ENCODE results near the gene SYMPK.

Gene SYMPK

GRCh38 chr19:45866400-45867176 is 3.6 kb upstream of the SYMPK start:
- no peak for DNase-seq (ENCODE audit: low spot score)

DNA sequence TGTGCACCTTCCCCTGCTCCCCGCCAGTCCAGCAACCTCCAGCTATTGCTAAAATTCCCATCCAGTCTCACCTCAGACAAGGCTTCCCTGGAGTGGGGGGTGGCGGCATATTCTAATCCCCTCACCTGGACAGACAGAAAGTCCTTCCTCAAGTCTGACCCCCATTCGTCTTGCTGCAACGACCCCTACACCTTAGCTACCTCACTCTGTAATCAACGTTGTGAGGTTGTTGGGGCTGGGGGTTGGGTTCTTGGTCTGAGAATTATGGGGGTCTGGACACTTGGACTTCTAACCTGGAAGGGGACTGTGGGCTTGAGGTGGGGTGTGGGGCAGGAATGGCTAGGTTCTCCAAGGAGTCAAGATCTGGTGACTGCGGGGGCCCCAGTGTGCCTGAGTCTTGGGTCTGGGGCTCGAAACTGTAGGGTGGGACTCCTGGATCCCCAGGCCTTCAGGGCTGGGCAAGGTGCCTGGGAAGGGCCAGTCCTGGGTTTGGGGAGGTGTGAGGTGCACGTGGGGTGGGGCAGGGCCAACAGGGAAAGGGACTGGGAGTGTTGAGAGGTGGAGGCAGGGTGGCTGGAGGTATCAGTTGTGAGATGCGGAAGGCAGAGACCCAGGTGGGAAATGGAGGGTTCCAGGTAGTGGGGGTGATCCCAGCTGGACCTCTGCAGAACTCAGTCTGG is 2.5 kb upstream of the SYMPK start:
- DNase-seq (ENCODE audit: low spot score), result no peak

DNA sequence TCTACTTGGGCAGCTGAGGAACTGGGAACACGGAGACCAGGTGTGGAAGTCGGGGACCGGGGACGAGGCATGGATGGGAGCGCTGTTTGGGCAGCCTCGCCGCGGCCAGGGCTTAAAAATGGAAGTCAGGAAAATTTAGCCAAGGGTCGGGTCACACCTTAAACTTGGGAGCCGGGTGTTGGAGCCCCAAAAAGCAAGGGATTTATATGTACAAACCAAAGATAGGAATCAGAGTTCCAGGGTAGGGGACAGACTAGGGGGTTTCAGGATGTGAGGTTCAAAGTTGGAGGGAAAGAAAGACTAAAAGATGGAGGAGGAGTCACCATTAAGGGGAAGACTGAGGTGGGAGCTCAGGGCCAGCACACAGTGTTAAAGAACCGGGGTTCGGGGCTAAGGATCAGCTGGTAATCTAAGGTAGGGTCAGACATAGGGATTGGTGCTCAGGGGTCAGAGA is 1.7 kb upstream of the SYMPK start:
- DNase-seq (ENCODE audit: low spot score), result no peak

DNA sequence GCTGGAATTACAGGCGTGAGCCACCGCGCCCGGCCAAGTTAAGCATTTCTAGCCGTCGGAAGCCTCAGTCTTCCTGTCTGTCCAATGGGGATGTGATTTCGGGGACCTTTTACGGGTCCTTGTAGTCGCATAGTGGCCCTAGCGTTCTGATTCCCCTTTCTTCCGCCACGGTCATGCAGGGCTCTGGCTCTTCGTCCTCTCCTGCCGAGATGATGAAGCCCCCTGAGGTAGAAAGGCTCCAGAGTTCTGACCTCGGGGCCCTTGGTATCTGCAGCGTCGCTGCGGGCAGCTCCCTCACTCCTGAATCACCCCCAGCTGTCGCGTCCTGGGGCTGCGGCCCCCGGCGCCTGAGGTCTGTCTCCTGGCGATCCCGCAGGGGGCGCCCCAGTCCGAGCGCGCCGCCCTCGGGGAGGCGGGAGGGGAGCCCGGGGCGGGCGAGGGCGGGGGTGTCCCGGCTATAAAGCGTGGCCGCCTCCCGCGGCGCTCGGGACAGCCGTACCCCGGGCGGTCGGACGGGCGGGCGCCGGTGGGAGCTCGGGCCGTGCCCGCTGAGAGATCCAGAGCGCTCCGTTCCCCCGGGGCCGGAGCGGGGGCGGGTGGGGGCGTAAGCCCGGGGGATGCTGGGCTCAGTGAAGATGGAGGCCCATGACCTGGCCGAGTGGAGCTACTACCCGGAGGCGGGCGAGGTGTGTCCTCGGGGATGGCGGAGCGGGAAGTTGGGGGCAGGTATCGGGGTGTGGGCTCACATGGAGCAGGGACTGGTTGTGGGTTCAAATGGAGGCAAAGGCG is 1.1 kb upstream of the SYMPK start, which contains the start of gene FOXA3:
TSS of gene FOXA3 (plus strand) at position 487 of the 789 bp plus-strand sequence. CDS start at position 618, 131 bp downstream.
- peak; percentile 53 for DNase-seq (ENCODE audit: low spot score)

DNA sequence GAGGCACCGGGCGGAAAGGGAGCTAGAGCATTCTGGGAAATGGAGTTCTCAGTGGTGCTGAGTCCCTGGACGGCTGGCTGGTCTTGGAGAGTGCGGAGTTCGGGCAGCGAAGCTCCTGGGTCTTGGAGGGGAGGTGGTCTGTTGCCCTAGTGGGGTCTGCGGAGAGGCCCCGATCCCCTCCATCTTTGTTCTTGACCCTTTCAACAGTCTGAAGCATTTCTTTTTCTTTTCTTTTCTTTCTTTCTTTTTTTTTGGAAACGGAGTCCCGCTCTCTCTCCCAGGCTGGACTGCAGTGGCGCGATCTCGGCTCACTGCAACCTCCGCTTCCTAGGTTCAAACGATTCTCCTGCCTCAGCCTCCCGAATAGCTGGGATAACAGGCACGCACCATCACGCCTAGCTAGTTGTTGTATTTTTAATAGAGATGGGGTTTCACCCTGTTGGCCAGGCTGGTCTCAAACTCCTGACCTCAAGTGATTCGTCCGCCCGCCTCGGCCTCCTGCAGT is 440 bp upstream of the SYMPK start:
- DNase-seq (ENCODE audit: low spot score), result no peak

DNA sequence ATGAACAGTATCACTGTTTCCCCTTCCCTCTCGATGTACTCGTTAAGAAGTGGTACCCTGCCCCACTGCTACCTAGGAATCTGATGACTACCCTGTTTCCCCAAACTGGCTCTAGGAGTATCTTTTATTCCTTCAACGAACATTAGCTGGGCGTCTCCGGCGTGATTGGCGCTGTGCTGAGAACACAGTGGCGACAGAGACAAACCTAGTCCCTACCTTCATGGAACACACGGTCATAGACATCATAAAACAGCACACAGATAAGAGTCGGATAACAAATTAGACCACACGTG is 730 bp downstream of the SYMPK start:
- DNase-seq (ENCODE audit: low spot score), result no peak

DNA sequence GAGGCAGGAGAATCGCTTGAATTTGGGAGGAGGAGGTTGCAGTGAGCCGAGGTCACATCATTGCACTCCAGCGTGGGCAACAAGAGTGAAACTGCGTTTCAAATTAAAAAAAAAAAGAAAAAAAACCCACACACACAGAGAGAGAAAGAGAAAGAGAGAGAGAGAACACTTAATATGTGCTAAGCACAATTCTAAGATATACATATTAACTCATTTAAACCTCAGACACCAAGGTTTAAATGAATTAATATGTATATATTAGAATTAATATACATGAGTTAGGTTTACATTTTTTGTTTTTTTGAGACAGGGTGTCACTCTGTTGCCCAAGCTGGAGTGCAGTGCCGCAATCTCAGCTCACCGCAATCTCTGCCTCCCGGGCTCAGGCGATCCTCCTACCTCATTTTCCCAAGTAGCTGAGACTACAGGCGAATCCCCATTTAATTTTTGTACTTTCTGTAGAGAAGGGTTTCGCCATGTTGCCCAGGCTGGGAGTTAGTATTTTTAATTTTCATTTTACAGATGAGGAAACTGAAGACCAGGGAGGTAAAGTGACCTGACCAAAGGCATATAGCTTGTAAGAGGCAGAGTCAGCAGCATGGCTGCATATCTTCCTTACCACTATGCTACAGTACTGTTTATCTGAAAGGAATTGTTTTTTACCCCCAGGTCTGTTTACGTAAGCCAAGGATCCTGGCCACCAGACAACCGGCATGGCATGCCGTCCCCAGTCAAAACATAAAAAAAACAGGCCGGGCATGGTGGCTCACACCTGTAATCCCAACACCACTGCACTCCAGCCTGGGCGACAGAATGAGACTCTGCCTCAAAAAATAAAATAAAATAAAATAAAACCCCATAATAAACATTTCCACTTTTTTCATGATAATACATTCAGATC is 2.3 kb downstream of the SYMPK start:
- no peak for DNase-seq (ENCODE audit: low spot score)

GRCh38 chr19:45854167-45854778 is 8.7 kb downstream of the SYMPK start:
- DNase-seq (ENCODE audit: low spot score), result no peak

- no peak for DNase-seq (ENCODE audit: low spot score)
These were observed 10.0 kb downstream of the SYMPK start for GRCh38 chr19:45852983-45853382.

GRCh38 chr19:45852145-45852750 is 10.7 kb downstream of the SYMPK start:
- no peak for DNase-seq (ENCODE audit: low spot score)

- no peak for DNase-seq (ENCODE audit: low spot score)
These were observed 14.0 kb downstream of the SYMPK start for GRCh38 chr19:45848922-45849321.

DNA sequence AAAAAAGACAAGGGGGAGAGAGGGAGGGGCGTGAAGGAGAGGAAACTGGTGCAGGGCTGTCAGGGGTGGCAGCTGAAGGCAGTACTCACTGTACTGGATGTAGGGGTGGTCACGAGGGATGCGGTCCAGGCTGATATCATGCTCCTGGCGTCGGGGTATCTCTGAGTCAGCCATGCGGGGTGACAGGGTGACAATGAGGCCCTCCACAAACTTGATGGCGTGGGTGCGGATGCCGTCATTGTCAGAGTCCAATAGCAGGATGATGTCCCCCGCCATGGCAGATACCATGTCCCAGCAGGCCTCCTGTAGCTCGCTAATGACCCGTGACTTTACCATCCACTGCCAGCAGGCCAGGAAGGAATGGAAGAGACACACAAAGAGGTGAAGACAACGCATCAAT is 15.3 kb downstream of the SYMPK start:
- DNase-seq (ENCODE audit: low spot score), result no peak

GRCh38 chr19:45842198-45842597 is 20.7 kb downstream of the SYMPK start:
- DNase-seq (ENCODE audit: low spot score), result no peak

- DNase-seq (ENCODE audit: low spot score), result no peak
These were observed 28.0 kb downstream of the SYMPK start for GRCh38 chr19:45834970-45835369.

- DNase-seq (ENCODE audit: low spot score), result no peak
These were observed 34.0 kb downstream of the SYMPK start for GRCh38 chr19:45828945-45829344.

- DNase-seq (ENCODE audit: low spot score), result no peak
These were observed 34.4 kb downstream of the SYMPK start for GRCh38 chr19:45828523-45828922.

GRCh38 chr19:45827459-45828093 is 35.4 kb downstream of the SYMPK start:
- no peak for DNase-seq (ENCODE audit: low spot score)

DNA sequence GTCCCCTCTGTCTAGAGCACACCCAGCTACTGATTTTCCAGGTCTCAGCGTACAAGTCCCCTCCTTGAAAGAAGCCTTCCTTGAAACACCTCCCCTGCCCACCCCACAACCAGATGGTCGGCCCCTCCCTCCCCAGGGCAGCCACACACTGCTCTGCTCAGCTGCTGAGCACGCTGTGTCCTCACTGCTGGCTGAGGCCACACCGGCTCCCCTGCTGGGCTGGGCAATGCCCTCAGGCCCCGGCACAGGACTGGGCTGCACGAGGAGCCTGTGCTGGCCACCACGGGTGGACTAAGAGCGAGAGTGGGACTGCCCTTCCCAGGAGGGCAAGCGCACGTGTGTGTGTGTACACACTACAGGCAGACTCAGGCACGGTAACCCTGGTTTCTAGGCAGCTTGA is 36.0 kb downstream of the SYMPK start:
- DNase-seq (ENCODE audit: low spot score), result no peak

DNA sequence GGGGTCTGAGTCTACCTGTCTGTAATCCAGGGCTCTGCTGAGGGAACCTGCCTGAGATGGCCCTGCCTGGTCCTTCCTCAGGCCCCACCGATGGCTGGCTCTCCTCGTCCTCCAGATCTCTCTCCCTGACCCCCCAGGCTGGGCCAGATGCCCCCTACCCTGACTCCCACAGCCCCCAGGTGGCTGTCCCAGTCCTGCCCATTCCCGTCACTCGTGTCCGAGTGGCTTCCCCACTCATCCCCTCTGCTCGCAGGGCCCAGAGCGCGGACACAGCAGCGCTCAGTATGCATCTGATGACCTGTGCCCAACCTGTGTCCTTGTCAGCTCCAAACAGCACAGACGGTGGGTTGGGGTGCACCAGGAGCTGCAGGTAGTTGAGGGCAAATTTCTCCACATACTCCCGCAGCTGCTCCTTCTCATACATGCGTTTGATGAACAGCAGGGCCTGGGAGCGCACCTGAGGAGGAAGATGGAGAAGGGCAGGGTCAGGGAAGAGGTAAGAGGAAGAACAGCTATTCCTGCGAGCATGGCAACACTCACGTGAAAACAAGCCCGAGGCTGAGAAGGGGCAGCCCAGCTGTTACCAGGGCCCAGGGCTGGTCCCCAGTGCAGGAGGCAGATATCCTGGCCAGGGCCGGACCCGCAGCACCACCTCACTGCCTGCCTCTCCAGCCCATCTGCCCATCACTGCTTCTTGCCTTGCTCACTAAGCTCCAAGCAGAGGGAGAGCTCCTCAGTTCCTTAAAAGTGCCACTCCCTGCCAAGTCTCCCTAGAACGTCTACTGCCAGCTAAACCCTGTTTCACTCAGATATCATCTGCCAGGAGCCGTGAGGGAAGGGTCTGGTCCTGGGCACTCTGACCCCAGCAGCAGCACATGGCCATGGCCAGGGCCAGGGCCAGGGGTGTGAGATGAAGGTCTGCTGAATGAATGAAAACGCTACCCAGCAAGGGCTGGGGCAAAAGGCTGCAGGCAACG is 36.7 kb downstream of the SYMPK start:
- DNase-seq (ENCODE audit: low spot score), result no peak

Data from CD4-positive, alpha-beta T cell treated with Interleukin-15 for 4 hours (primary cell).